GM21515 (cell line): ENCODE results near the gene CYP26A1.

Experiments
- ATAC-seq: cut with Tn5 transposase; IDR thresholded peaks from one replicate; pipeline ENCODE4 v1.9.1; 2021; ENCODE audit not compliant: unreplicated experiment

The CYP26A1 gene

GRCh38 chr10:93064874-93065660 lies 8.6 kb upstream of the CYP26A1 start:
- ATAC-seq: no peak

GRCh38 chr10:93065675-93066543 lies 7.8 kb upstream of the CYP26A1 start:
- ATAC-seq: no peak

- ATAC-seq: no peak
These were observed 7.2 kb upstream of the CYP26A1 start for GRCh38 chr10:93066544-93066913.

GRCh38 chr10:93067443-93068365 lies 6.0 kb upstream of the CYP26A1 start:
- no peak for ATAC-seq

- ATAC-seq: no peak
These were observed 5.1 kb upstream of the CYP26A1 start for GRCh38 chr10:93068411-93069244.

- no peak for ATAC-seq
These were observed 4.5 kb upstream of the CYP26A1 start for GRCh38 chr10:93069245-93069561.

- no peak for ATAC-seq
These were observed 3.1 kb upstream of the CYP26A1 start for GRCh38 chr10:93070378-93071176.

- ATAC-seq: no peak
These were observed 2.6 kb upstream of the CYP26A1 start for GRCh38 chr10:93071177-93071472.

- ATAC-seq: no peak
These were observed 1.9 kb upstream of the CYP26A1 start for GRCh38 chr10:93071674-93072224.

- no peak for ATAC-seq
These were observed 1.4 kb upstream of the CYP26A1 start for GRCh38 chr10:93072225-93072712.

- ATAC-seq: no peak
These were observed 767 bp upstream of the CYP26A1 start for GRCh38 chr10:93072713-93073538.

- no peak for ATAC-seq
These were observed 479 bp downstream of the CYP26A1 start for GRCh38 chr10:93074147-93074596.

- no peak for ATAC-seq
These were observed 1.1 kb downstream of the CYP26A1 start for GRCh38 chr10:93074597-93075368.

- ATAC-seq: no peak
These were observed 1.9 kb downstream of the CYP26A1 start for GRCh38 chr10:93075369-93076221.

- no peak for ATAC-seq
These were observed 3.2 kb downstream of the CYP26A1 start for GRCh38 chr10:93076871-93077270.

GRCh38 chr10:93077860-93078337 lies 4.2 kb downstream of the CYP26A1 start:
- ATAC-seq: no peak
